ENCODE data around the gene UBL7.

DNA sequence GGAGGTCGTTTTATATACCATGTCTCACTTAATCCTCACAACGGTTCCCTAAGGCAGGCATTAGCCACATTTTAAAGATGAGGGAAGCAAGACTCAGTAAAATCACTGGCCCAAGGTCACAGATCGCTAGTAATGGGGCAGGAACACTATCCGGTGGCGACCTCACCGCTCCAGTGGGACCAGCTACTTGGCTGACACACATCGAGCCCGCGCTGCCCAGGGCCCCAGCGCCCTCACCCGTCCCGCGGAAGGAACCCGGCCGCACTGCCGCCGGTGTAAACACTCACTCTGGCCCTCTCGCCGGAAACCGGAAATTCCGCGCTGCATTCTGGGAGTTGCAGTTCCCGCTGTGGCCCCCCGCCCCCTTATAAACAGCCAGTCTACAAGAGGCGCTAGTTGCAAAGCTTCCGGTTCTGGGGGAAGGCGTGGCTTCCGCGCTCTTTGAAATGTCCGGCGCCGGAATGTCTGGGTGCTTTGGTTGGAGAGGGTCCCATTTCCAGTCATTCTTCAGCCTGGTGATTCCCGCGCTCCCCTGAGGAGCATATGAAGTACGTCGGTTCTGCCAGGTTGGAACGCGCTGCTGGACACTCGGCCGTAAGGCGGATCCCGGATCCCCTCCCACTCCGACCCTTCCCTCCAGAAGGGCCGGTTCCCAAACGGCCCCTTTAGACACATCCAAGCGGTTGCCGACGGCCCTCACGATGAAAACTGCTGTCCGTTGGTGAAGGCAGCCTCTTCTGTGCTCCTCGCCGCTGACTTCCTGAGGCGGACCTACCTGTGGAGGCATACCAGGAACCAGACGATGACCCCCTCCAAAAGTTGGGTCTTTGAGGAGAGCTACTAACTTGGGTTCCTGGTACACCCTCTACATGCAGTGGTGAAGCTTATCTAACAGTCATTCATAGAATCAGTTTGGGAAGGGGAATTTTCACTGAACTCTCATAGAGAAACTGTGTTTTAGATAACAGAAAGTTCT lies at the start of gene UBL7:
- TF ChIP-seq, protein P1, sequence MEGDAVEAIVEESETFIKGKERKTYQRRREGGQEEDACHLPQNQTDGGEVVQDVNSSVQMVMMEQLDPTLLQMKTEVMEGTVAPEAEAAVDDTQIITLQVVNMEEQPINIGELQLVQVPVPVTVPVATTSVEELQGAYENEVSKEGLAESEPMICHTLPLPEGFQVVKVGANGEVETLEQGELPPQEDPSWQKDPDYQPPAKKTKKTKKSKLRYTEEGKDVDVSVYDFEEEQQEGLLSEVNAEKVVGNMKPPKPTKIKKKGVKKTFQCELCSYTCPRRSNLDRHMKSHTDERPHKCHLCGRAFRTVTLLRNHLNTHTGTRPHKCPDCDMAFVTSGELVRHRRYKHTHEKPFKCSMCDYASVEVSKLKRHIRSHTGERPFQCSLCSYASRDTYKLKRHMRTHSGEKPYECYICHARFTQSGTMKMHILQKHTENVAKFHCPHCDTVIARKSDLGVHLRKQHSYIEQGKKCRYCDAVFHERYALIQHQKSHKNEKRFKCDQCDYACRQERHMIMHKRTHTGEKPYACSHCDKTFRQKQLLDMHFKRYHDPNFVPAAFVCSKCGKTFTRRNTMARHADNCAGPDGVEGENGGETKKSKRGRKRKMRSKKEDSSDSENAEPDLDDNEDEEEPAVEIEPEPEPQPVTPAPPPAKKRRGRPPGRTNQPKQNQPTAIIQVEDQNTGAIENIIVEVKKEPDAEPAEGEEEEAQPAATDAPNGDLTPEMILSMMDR (IDR thresholded peaks at IDR 0.05): peak in 1 of 3 experiments; percentile 41
- TF ChIP-seq POLR2A (IDR thresholded peaks at IDR 0.05) (peak in 1 of 2 donors; percentile 75), POLR2AphosphoS5 (IDR thresholded peaks at IDR 0.05; ENCODE audit: insufficient read depth in 1 of 2, low read depth in 1 of 2) (peak; percentile 95 to 99)
